Choroid plexus epithelial cell (primary cell): ENCODE measurements around the gene RSPO4.
"Not testable (repeated sequence)": the region's sequence is repeated elsewhere in the genome, so short reads cannot be mapped to it uniquely, and the experiment has no call there.

Source experiments
- DNase-seq: peaks from one replicate; pipeline ENCODE4 v3.0.0-alpha.2; 2010; ENCODE audit warnings: low read depth
- H3K4me3 ChIP-seq: 2 replicates; pipeline ENCODE4 v1.5.1; 2011; ENCODE audit warnings: low read depth, mild to moderate bottlenecking, control low read depth, low read length, moderate library complexity
- CTCF ChIP-seq: conservative IDR thresholded peaks from 2 replicates; pipeline ENCODE4 v1.5.1; 2011; ENCODE audit warnings: low read depth, mild to moderate bottlenecking, control low read depth, inconsistent platforms, low read length, moderate library complexity

Gene RSPO4

GRCh38 chr20:987677-988076 is 14.4 kb downstream of the RSPO4 start:
- no peak for DNase-seq
- H3K4me3 ChIP-seq = no peak overlapping the region
- no peak for TF ChIP-seq CTCF

GRCh38 chr20:986733-987355 is 15.3 kb downstream of the RSPO4 start:
- no peak for DNase-seq
- no peak for TF ChIP-seq CTCF
- no peak overlapping the region for H3K4me3 ChIP-seq

GRCh38 chr20:984994-985393 is 17.1 kb downstream of the RSPO4 start:
- DNase-seq = not testable (repeated sequence)

DNA sequence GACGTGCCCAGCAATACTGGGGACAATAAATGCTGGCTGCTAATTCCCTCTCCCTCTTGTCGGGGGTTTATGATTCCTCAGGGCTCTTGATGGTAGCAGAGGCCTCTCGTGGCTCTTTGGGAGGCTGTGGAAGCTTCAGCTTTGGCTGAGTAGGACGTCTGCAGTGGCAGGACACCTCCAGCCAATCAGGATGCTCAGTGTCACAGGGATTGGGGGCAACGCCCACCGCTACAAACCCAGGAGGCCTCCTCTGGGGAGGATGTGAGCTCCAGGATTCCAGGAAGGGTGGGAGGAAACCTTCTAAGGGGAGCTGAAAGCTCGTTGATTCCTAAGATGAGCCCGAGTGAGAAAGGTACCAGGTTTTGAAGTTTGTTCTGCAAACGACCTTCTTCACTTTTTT is 19.4 kb downstream of the RSPO4 start:
- no peak for DNase-seq
- no peak for TF ChIP-seq CTCF
- H3K4me3 ChIP-seq = no peak overlapping the region

More at GRCh38 chr20:984994-985393, 17.1 kb downstream of the RSPO4 start:
- H3K4me3 ChIP-seq = not testable (repeated sequence)

DNA sequence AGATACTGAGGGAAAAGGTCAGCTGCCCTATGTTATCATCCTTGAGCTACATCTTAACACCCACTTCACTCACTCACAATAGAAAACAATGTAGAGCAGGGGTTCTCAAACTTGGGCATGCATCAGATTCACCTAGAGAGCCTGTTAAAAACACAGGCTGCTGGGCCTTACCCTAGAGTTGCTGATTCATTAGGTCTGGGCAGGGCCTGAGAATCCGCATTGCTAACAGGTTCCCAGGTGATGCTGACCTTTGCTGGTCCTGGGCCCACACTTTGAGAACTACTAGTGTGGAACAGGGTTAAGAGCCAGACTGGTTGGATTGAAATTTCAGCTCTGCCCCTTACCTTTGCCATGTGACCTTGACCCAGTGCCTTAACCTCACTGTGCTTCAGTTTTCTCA is 25.1 kb downstream of the RSPO4 start:
- no peak for TF ChIP-seq CTCF
- H3K4me3 ChIP-seq = no peak overlapping the region
- no peak for DNase-seq

DNA sequence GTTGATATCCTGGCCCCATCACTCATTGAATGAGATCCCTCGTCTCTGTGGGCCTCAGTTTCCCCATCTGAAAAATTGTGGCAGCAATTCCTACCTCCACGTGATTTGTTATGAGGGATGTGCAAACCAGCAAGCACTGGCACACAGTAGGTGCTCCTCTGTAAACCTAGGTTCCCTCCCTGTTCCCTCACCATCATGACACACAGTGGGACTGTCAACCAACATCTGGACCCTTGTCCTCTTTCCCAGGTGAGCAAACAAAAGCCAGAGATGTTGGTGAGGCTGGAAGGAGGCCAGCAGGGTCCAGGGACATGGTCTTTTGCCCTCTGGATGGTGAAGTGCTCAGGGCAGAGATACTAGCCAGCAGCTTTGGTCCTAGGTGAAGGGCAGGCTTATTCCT is 26.1 kb downstream of the RSPO4 start:
- TF ChIP-seq CTCF = no peak
- H3K4me3 ChIP-seq = no peak overlapping the region

DNA sequence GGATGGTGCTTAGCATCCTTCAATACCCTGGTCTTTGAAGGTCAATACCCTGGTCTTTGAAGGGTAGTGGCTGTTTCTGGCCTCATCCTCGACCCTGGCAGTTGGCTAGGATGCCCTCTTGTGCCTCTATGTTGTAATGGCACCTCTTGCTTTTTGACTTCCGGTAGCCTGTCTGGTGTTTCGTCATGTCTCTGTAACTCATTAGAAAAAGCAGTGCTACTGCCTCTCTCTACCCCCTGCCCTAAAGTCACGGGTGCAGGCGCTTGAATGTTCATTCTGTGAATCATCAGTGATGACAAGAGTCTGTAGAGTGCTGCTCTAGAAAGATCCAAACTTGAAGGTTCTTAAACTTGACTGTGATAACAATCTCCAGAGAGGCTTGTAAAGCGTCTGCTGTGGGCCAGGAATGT is 28.3 kb downstream of the RSPO4 start:
- H3K4me3 ChIP-seq = no peak overlapping the region
- peak; percentile 36 for TF ChIP-seq CTCF
- peak; percentile 50 for DNase-seq

More for the DNA sequence above, 26.1 kb downstream of the RSPO4 start:
- no peak for DNase-seq
